TTC549 (cell line): ENCODE results near the gene MIB1.
"Not testable (repeated sequence)": the region's sequence is repeated elsewhere in the genome, so short reads cannot be mapped to it uniquely, and the experiment has no call there.

Experiments
- FAIRE-seq: peaks from 2 replicates; lab custom pipeline; 2012; peaks lifted over from hg19 to GRCh38; lab: Jason Lieb, UNC

Gene MIB1

DNA sequence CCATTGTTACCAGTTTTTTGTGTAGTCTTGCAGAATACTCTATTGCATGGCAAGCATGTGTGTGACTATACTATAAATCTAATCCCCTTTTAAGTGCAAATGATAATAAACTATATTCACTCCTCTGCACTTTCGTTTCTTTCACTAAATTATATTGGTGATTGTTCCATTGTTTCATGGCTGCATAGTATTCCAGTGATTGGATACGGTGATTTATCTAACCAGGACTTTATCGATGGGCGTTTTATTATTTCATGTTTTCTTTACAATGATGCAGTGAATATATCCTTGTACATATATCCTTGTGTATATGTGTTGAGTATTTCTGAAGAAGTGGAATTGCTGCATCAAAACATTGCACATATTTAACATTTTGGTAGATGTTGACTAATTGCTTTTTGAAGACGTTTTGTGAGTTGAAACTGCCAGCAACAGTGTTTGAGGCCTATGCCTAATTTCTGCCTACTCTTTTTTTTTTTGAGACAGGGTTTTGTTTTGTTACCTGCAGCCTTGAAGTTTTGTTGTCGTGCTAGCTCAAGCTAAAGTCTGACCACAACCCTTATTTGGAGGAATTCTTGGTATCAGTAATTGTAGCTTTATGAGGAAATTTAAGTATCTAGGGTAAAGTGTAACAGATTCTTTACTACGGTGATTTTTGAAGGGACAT, 2.7 kb downstream of the MIB1 start:
- no peak for FAIRE-seq

DNA sequence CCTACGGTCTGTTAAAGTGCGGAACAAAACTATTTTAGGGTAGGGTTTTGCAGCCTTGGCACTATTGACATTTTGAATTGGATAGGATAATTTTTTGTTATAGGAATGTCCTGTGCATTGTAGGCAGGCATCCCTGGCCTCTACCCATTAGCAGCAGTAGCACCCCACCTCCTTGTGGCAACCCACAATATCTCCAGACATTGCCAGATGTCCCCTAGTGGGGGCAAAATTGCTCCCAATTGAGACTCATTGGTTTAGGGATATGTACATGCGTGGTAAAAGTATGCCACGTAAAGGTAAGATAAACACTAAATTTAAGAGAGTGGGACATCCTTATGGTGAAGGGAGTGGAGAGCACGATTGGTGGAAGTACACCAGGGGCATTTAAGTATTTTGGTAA, 4.6 kb downstream of the MIB1 start:
- no peak for FAIRE-seq

GRCh38 chr18:21747268-21747667, 6.7 kb downstream of the MIB1 start:
- no peak for FAIRE-seq

DNA sequence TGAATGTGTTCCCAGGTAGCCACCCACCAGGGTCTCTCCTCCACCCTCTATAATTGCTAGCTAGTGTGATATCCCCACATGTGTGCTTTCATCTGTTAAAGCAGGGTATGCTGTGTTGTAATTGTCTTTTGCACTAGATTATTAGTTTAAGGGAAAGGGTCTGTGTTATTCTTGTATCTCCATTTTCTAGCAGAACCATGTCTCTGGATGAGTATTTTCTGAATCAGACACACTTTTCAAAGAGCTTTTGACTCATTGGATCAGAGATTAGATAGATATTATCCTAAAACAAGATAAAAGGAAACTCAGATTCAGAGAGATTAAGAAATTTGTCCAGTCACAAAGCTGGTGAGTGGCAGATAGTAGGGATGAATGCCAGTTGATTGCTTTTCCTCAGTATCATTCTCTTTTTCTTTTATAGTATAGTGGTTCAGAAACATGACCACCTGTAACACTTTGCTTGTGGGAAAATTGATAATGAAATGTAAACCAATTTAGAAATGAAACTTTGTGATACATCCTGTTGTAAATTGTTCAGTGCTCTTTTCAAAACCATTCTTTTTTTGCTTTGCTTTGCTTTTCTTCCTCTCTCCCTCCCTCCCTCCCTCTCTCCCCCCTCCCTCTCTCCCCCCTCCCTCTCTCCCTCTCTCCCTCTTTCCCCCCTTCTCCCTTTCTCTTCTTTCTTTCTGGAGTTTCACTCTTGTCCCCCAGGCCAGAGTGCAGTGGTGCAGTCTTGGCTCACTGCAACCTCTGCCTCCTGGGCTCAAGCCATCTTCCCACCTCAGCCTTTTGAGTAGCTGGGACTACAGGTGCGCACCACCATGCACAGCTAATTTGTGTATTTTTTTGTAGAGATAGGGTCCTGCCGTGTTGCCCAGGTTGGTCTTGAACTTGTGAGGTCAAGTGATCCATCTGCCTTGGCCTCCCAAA, 7.4 kb downstream of the MIB1 start:
- FAIRE-seq: no peak

DNA sequence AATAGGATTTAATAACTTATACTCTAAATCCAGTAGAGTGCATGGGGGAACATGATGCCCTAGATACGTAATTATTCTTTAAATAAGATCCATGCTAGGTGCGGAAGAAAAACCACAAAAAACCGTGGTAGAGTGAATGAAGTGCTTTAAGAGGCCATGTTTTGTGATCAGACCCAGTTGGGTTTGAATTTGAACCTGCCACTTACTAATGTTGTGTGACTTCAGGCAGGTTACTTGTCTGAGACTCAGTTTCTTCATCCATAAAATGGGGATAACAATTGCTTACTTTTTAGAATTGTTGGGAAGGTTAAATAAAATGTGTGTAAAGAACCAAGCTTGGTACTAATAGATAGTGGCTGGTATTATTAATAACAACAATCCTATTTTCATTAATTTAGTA, 17.2 kb downstream of the MIB1 start:
- no peak for FAIRE-seq

DNA sequence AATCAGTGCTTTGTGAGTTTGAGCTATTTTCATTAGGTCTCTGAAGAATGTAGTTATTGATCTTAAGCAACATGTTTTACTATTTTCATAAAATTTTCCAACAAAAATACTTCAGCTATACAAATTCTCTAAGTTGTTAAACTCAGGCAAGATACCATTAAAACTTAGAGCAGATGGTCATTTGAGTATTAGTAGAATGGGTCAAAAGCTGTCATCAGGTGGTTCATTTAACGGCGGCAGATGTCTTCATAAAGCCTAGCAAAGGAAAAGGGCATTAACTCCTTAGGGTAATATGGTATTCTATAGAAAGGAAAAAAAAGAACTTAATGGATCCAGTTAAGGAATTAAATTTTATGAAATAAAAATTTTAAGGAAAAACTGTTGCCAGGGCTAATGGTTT, 19.2 kb downstream of the MIB1 start:
- no peak for FAIRE-seq

GRCh38 chr18:21760321-21760720, 19.7 kb downstream of the MIB1 start:
- no peak for FAIRE-seq

DNA sequence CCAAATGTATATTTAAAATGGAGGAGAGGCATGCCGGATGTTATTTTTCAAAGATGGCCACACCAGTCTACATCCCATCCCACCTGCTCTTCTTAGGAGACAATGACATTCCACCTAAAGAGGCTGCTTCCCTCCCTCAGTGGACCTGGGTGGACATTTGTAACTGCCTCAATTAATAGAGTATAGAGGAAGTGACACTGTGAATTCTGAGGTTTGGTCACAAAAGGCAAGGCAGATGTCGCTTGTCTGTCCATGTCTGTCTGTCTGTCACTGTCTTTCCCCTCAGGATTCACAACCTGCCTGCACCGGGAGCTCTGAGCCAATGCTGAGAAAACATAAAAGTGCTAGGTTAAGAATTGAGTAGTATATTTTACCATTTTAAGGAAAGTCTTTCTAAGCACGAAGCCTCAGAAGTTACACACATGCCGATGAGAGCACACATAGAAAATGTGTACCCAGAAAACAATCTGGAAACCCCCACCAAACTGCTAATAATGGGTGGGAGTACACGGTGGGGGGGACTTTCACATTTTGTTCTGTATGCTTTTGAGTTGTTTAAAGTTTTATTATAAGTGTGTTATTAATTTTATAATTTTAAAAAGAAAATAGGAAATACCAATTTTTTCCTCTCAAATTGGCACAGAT, 21.0 kb downstream of the MIB1 start:
- FAIRE-seq: no peak

- no peak for FAIRE-seq
These were observed 21.7 kb downstream of the MIB1 start for GRCh38 chr18:21762181-21762772.

GRCh38 chr18:21763846-21764646, 23.5 kb downstream of the MIB1 start:
- FAIRE-seq: no peak

- FAIRE-seq: no peak
These were observed 28.6 kb downstream of the MIB1 start for GRCh38 chr18:21769206-21769605.

GRCh38 chr18:21774722-21775121, 34.1 kb downstream of the MIB1 start:
- no peak for FAIRE-seq

DNA sequence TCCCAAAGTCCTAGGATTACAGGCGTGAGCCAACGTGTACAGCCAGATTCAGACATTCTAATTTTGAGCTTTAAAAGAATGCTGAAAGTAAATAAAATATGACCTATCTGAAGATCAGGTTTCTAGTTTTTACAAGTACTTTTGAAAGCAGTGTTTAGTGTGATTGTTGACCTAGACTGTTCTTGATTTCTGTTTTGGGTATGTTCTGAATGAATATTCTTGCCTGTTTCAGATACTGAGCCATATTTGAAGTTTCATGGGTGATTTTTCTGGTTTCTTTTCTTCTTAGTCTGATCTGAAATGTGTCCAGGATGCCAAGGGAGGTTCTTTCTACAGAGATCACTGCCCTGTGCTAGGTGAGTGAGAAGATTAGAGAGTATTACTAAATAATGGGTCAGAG, 37.2 kb downstream of the MIB1 start:
- FAIRE-seq: no peak

DNA sequence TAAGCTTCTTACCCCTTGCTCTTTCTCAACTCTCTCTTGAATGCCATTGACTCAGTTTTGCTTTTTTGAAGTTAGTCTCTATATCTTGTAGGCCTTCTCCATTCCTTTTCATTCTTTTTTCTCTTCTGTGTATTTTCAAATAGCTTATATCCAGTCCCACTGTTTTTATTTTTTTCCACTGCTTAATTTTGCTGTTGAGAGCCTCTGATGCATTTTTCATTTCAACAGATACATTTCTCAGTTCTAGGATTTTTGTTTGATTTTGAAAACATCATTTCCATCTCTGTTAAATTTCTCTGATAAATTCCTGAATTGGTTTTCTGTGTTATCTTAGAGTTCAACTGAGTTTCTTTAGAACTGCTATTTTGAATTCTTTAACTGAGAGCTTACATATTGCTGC, 45.9 kb downstream of the MIB1 start:
- FAIRE-seq: no peak

DNA sequence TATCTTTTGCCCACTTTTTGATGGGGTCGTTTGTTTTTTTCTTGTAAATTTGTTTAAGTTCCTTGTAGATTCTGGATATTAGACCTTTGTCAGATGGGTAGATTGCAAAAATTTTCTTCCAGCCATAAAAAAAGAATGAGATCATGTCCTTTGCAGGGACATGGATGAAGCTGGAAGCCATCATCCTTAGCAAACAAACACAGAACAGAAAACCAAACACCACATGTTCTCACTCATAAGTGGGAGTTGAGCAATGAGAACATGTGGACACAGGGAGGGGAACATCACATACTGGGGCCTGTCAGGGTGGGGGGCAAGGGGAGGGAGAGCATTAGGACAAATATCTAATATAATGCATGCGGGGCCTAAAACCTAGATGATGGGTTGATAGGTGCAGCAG, 55.5 kb downstream of the MIB1 start:
- FAIRE-seq: not testable (repeated sequence)

GRCh38 chr18:21798126-21798525, 57.5 kb downstream of the MIB1 start:
- no peak for FAIRE-seq

- FAIRE-seq: no peak
These were observed 59.1 kb downstream of the MIB1 start for GRCh38 chr18:21799721-21800120.

DNA sequence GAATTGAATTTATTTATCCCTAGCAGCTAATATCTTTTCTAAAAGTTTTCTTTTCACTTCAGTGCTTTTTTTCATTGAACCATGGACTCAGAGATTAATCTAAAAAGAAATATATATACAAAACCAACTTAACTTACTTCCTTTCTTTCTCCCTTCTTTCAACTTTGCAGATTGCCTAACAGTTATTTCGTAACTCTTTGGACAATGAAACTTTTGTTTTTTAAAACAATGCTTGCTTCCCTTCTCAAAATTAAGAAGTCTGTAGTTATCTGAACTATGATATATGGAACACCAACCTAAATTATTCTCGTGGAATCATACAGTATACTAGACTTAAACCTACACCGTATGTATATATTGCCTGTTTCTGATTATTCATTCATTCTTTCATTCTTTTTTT, 62.9 kb downstream of the MIB1 start:
- no peak for FAIRE-seq

GRCh38 chr18:21805771-21806366, 65.3 kb downstream of the MIB1 start:
- no peak for FAIRE-seq

DNA sequence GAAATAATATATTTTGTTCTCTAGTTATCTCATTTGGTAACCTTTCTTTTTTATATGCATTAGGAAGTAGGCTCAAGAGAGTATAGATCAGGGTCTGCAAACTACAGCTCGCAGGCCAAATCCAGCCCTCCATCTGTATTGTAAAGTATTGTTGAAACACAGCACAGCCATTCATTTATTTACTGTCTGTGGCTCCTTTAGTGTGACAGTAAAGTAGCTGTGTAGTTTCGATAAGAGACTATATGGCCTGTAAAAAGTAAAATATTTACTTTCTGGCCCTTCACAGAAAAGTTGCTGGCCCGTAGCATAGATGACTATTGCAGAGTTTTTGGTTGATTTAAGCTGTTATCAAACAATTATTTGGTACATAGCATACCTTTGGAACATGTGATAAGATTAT, 67.6 kb downstream of the MIB1 start:
- no peak for FAIRE-seq

GRCh38 chr18:21809725-21810124, 69.1 kb downstream of the MIB1 start:
- no peak for FAIRE-seq

DNA sequence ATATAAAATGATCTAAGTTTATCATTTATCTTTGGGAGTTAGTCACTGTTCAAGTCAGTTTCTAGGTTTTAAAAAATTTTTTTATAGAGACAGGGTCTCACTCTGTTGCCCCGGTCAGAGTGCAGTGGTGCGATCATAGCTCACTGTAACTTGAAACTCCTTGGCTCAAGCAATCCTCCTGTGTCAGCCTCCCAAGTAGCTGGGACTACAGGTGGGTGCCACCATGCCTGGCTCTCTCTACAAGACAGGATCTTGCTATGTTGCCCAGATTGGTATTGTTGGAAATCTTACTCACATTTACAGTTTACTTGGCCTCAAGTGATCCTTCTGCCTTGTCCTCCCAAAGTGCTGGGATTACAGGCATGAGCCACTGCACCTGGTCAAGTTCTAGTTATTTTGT, 74.5 kb downstream of the MIB1 start:
- FAIRE-seq: no peak
